GM21786 (cell line): ENCODE results near the gene NHLRC4.

Source experiments
- ATAC-seq: cut with Tn5 transposase; IDR thresholded peaks from one replicate; pipeline ENCODE4 v1.9.1; 2021; ENCODE audit not compliant: unreplicated experiment

NHLRC4 gene

DNA sequence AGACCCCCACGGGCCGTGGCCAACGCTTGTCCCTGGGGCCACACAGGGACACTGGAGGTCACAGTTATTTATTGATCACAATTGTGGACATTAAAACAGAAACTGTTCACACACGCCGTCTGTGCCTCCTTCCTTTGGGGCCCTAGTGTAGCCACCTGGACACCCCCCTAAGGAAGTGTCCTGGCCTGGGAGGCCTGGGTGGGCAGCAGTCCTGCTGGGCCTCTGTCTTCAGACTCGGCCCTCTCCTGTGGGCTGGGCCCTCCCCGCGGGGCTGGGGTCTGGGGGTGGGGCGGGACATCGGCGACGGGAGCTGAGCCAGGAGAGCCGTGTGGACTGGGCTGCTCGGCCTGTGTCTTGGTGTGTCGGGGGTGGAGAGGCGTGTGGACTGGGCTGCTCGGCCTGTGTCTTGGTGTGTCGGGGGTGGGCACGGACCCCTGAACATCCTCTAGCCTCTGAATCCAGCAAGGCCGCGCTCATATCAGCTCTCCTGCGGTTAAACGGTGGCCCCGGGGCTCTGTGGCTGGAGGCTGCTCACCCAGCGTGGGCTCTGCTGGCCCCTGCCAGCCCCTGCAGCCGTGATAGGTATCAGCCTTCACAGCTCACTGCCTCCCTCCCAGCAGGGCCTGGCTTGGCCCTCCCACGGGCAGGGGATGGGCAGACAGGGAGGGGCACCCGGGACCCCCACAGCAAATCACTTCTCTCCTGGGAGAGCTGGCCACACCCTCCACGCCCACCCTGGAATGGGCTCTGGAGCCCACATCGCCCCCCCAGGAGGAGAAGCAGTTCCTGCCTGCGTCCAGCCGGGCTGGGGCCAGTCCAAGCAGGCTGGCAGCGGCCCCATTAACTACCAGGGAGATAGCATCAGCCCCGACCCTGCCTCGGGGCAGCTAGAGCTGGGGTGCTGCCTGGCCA is 1.1 kb upstream of the NHLRC4 start:
- no peak for ATAC-seq

DNA sequence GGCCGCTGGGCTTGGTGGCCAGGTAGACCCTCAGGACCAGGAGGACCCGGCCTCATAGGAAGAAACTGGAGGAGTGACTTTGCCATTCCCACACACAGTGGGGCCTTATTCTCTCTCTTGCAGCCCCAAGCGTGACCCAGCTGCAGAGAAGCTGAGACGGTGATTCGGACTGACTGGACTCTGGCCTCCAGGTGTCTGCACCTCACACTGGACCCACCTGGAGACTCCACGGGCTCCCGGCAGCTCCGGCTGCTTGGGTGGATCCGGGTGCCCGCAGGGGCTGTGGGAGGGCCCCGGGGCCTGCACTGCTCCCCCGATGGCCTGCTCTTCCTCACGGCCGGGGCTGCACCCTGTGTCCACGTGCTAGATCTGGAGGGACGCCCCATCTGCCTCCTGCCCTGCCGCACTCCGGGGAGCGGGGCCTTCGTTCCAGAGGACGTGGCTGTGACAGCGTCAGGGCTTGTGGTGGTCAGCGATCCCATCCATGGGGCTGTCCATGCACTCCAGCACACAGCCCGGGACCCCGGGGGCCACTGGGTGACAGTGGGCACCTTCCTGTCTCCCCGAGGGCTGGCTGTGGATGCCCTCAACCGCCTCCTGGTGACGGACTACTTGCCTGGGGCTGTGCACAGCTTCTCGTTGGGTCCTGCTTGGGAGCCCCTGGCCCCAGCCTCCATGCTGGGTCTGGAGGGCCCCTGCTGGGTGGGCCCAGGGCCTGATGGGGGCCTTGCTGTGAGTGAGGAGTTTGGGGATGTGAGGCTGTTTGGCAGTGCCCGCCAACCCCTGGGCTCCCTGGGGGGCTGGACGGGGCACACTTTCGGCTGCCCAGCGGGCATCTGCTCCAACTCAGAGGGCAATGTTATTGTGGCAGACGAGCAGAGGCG is 810 bp downstream of the NHLRC4 start:
- ATAC-seq = no peak

DNA sequence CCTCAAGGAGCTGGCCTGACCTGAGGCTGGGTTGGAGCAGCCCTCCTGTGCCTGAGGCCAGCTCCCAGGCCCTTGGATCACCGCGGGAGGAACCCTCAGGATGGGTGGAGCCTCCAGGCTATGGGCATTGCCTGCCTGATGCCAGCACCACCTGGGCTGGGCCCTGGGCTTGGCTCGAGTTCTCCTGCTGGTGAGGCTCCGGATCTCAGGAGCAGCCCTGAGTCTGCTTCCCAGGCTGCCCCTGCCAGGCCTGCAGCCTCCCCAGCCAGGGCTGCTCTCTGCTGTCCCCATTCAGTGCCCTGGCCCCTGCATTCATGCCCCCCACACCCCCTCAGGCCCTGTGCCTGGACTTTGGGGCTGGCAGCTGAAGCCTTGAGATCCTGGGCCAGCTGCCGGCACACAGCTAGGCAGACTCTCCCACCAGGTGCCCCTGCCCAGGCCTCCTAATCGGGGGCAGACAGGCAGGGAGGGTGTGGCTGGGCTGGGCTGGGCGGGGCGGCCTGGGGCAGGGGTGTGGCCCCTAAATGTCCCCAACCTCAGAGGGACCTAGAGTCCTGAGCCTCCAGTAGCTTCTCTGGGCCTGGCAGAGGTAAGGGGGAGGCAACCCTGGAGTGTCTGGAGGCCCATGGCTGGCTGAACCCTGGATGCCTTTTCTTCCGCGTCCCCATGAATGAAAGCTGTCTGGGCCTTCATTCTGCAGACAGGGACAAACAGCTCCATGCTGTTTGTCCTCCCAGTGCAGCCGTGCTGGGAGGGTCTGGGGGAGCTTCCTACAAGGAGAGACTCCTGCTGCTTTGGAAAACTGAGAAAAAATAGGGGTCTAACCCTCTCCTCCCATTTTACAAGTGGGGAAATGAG is 1.8 kb downstream of the NHLRC4 start:
- ATAC-seq = no peak

DNA sequence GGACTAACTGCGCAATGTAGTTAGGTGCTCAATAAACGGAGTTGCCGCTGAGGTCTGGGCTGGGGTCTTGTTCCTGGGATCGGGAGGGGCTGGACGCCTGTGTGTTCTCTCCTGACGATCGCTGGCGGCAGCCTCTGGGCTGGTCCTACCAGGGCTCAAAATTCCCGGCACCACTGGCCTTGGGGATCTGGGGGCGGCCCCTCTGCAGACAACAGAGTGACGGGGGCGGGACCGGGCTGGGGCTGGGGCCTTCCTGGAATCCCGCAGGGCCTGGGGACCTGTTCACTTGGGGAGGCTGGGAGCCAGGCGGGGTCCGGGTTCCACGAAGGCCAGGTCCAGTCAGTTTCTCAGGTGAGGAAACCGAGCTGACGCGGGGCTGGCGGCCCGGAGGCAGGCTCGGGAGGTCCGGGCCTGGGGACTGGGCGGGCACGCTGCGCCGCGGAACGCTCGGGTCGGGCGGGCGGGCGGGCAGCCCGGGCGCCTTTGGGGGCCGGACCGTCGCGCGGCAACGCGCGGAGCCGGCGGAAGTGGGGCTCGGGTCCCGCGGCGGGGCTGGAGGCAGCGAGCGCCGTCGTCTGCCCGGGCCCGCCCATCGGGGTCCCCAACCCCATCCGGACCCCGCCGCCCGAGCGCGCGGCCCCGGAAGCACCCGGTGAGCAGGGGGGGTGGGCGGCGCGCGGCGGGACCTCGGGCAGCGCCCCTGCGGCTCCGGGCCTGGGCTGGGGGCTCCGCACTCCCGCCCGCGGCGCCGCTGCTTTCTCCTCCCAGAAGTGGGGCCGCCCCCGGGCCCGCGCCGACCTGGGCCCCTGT is 2.8 kb downstream of the NHLRC4 start, which contains the start of gene PIGQ:
Gene PIGQ (plus strand): TSS at position 524 of the 810 bp plus-strand sequence. CDS start 4,107 bp downstream, outside the sequence.
- no peak for ATAC-seq

DNA sequence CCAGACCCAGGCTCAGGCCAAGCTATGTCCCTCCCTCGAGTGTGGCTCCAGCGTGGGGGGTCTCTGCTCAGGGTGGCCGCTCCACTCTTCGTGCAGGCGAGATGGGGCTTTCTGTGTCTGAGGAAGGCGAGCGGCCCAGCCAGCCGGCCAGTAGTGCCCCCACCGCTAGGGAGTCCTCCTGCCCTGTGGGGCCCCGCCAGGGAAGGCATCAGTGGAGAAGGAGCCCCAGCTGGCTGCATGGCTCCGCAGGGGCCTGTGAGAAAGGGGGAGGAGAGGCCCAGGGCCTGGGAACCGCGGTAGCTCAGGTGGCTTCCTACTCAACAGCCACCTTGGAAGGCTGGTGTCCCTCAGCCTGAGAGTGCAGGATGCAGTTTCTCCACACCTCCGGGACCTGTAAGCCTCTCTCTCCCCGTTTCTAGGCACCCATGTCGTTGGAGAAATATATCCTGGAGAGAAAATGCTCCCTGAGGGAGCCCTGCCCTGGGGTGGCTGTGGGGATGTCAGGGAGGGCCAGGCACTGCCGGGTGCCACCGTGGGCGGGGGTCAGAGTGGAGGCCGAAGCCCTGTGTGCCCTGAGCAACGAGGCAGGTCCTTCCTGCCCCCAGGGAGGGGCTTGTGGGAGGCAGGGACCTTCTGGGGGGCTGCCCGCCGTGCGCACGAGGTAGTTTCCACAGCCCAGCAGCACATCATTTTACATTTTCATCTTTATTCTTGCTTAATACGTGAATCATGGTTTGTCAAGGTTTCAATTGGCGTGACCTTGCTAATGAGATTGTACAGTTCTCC is 6.3 kb downstream of the NHLRC4 start:
- no peak for ATAC-seq

DNA sequence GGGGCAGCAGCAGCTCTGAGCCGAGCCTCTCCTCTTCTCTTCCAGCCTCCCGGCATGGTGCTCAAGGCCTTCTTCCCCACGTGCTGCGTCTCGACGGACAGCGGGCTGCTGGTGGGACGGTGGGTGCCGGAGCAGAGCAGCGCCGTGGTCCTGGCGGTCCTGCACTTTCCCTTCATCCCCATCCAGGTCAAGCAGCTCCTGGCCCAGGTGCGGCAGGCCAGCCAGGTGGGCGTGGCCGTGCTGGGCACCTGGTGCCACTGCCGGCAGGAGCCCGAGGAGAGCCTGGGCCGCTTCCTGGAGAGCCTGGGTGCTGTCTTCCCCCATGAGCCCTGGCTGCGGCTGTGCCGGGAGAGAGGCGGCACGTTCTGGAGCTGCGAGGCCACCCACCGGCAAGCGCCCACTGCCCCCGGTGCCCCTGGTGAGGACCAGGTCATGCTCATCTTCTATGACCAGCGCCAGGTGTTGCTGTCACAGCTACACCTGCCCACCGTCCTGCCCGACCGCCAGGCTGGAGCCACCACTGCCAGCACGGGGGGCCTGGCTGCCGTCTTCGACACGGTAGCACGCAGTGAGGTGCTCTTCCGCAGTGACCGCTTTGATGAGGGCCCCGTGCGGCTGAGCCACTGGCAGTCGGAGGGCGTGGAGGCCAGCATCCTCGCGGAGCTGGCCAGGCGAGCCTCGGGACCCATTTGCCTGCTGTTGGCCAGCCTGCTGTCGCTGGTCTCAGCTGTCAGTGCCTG is 7.4 kb downstream of the NHLRC4 start:
- no peak for ATAC-seq

DNA sequence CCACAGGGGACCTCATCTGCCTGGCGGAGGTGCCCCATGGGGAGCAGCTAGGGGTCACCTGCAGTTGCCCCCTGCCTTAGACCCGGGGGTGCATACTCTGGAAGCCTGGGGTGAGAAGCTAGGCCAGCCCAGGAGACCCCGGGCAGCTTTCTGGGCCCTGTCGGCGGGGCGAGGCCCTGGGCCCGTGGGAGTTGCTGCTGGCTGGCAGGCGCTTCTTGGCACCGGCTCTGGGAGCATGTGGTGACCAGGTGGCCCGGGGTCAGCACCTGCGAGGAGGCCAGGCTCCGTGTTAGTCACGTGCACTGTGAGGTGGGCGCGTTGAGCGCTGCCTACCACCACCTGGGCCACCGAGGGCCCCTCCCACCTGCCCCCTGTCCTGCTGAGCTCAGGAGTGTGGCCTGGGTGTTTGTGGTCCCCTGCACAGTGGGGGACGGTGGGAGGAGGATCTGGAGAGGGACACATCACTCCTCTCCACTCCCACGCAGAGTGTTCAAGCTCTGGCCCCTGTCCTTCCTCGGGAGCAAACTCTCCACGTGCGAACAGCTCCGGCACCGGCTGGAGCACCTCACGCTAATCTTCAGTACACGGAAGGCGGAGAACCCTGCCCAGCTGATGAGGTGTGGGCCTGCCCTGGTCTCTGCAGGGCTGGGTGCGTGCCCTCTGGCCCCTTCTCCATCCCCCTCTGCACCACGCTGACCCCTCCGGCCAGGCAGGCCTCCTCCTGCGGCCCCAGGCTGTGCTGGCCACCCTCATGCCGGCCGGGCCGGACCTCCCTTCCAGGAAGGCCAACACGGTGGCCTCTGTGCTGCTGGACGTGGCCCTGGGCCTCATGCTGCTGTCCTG is 8.8 kb downstream of the NHLRC4 start:
- ATAC-seq = no peak

DNA sequence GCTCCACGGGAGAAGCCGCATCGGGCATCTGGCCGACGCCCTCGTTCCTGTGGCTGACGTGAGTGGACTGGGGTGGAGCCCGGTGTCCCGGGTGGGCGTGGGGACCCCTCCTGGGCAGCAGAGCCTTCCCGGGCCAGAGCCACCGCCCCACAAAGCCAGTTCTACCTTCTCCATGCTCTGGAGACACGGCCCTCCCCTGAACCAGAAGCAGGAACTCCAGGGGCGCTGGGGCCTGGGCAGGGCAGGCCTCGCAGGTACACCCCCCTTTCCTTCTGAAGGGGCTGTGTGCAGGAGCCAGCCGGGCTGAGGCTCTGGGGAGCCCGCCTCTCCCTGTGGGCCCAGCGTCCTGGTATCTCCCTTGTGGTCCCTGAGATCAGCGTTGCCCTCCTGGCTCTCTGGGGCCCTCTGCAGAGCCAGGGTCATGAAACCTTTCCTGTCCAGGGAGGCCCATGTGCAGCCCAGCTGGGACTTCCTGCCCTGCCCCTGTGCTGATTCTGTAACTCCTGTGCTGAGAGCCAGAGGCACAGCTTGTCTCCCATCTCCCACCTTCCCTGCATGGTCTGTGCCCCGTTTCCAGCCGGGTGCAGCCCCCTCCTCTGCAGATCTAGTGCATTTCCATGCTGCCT is 9.5 kb downstream of the NHLRC4 start:
- ATAC-seq = no peak

DNA sequence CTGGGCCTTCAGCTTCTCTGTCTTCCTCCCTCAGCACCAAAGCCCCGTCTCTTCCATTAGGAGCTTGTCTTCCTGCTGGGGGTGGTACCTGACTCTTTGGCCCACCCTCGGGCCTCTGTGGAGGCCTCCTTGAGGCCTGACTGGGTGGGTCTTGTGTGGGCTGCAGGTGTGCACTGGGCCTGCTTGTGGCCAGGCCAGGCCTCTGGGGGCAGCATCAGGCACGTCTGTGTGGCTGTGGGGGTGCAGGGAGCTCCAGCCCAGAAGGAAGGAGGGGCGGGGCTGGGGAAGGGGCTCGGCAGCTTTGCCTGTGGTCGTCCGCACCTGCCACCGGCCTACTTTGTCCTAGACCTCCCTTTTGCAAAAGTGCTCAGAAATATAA is 10.0 kb downstream of the NHLRC4 start:
- no peak for ATAC-seq

DNA sequence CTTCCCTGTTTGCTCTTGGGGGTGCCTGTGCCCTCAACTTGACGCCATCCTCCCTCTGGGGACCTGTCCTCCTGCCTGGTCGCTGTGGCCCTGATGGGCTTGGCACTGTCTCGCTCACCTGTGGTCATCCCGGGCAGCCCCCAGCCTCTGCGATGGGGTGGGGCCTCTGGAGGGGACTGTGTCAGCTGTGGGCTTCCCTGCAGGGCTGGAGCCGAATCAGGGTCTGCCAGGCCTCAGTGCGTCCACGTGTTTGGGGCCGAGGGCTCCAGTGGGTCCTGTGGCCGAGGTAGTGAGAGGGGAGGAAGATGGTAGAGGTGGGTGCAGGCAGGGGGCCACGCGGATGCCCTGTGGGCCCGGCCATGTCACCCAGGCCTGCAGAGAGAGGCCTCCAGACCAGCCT is 11.0 kb downstream of the NHLRC4 start:
- no peak for ATAC-seq

DNA sequence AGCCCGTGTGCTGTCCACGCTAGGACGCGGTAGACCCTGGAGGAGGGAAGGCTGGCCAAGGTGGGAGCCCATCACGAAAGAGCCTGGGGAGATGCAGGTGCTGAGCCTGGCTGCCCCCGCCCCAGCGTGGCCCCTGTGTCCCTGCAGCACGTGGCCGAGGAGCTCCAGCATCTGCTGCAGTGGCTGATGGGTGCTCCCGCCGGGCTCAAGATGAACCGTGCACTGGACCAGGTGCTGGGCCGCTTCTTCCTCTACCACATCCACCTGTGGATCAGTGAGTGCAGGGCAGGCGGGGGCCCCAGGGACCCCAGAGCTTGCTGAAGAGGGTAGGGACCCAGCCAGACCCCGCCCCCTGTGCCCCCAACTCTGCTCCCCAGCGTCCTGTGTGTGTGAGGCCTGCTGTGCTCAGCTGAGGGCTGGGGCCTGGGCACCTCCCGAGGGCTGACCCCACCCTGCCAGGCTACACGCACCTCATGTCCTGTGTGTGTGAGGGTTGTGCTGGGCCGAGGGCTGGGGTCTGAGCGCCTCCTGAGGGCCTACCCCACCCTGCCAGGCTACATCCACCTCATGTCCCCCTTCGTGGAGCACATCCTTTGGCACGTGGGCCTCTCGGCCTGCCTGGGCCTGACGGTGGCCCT is 11.5 kb downstream of the NHLRC4 start:
- no peak for ATAC-seq

DNA sequence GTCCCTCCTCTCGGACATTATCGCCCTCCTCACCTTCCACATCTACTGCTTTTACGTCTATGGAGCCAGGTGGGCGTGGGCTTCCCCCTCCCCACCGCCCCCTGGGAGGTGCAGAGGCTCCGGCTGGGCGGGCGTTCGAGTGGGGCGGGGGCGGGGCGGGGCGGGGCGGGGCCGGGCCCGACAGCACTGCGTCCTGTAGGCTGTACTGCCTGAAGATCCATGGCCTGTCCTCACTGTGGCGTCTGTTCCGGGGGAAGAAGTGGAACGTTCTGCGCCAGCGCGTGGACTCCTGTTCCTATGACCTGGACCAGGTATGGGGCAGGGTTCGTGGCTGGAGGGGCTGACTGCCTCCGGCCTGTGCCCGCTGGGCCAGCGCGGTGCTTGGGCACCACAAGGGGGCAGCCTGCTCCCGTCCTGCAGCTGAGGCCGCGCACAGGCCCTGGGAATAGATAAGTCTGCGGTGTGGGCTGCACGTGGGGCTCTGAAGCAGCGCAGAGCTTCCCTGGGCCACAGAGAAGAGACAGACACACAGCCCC is 12.1 kb downstream of the NHLRC4 start:
- no peak for ATAC-seq

DNA sequence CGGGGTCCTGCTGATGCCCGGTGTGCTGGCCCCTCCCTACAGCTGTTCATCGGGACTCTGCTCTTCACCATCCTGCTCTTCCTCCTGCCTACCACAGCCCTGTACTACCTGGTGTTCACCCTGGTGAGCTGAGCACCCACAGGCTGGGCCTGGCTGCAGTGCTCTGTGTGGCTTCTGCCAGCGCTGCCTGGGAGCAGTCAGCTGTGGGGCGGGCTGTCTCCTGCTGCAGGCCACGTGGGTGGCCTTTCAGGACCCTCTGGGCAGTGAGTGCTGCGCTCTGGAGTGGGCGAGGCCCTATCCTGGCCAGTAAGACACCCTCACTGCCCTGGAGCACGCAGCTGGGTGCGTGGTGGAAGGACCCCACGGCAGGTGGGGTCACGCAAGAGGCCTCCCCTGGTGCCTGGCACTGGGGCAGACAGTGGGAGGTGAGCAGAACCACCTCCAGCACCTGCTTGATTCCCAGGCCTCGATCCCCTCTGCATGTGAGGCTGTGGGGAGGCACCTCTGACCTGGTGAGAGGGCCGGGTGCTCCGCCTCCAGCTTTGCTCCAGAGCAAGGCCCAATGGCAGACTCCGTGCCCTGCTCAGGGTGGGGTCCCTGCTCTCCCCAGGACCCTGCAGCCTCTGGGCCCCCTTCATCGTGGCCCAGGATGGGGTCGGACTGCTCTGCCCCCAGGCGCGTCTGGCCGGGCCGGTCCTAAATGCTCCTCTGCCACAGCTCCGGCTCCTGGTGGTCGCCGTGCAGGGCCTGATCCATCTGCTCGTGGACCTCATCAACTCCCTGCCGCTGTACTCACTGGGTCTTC is 13.5 kb downstream of the NHLRC4 start:
- ATAC-seq = no peak

DNA sequence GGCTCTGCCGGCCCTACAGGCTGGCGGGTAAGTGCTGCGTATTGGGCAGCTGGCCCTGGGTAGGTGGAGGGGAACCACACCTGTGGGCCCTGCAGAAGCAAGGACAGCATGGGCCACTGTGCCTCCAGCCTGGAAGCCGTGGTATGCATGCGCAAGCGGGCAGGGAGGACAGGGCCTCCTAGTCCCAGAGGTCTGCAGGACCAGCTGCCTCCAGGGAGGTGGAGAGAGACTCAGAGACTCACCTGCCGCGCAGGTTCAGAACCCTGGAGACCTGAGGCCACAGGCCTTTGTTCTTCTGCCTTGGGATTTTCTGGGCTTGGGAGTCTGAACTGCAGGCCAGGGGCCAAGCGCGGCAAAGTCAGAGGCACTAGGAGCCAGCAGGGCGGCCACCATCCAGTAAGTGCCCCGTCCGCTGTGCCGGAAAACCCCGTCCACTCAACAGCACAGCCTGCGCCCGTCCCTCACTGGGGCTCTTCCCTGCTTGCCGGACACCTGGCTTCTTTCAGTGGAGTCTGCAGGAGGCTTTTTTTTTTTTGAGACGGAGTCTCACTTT is 14.2 kb downstream of the NHLRC4 start:
- no peak for ATAC-seq

DNA sequence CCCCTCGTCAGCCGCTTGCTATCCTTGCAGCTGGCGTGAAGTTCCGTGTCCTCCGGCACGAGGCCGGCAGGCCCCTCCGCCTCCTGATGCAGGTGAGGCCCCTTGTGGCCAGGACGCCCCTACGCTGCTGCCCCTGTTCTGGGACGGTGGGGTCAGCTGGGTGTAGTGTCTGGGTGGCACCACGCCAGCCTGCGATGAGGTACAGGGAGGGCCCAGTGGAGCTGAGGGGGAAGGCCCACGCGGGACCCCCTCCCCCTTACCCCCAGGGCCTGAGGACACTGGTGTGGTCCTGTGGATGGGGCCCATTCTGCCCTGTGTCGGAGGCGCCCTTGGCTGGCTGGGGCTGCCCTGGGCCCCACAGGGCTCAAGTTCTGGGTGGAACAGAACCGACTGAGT is 15.4 kb downstream of the NHLRC4 start:
- ATAC-seq = no peak
